Chondrocyte (in vitro differentiated cells): Measurements from ENCODE around the gene HMCN2. TPM values are rescaled to one million over a fixed set of nuclear protein-coding genes. Genes with fewer than 3 reads are reported as not detected.
"Not testable (repeated sequence)": the region's sequence is repeated elsewhere in the genome, so short reads cannot be mapped to it uniquely, and the experiment has no call there.

ENCODE experiments used
- DNase-seq: peaks from one replicate; pipeline ENCODE4 v3.0.0; 2021; ENCODE audit warnings: mixed read lengths, low spot score
- H3K27ac Mint-ChIP-seq: one replicate; pipeline ENCODE4 v1.8.0; 2021; ENCODE audit warnings: mild to moderate bottlenecking, moderate library complexity, mixed read lengths; ENCODE audit not compliant: unreplicated experiment
- H3K27me3 Mint-ChIP-seq: 2 replicates; pipeline ENCODE4 v1.8.0; 2021; ENCODE audit warnings: low read depth, mixed read lengths
- H3K36me3 Mint-ChIP-seq: 2 replicates; pipeline ENCODE4 v1.8.0; 2021; ENCODE audit warnings: low read depth, mixed read lengths
- H3K4me1 Mint-ChIP-seq: 2 replicates; pipeline ENCODE4 v1.8.0; 2021; ENCODE audit warnings: low read depth, mild to moderate bottlenecking, mixed read lengths
- H3K4me3 Mint-ChIP-seq: one replicate; pipeline ENCODE4 v1.8.0; 2021; ENCODE audit warnings: mild to moderate bottlenecking, moderate library complexity, mixed read lengths; ENCODE audit not compliant: unreplicated experiment
- H3K9me3 Mint-ChIP-seq: 2 replicates; pipeline ENCODE4 v1.8.0; 2021; ENCODE audit warnings: low read depth, mixed read lengths
- total RNA-seq: library from RNA; stranded (reverse); gene quantifications from 3 replicates; pipeline ENCODE4 v1.2.1, GENCODE V29; 2021
- TF ChIP-seq, protein P1 (sequence below): fragments of 200-600 bp; sonication (generic); IDR thresholded peaks from 2 replicates; pipeline ENCODE4 v1.5.0; 2021; ENCODE audit warnings: antibody characterized with exemption, mild to moderate bottlenecking, moderate library complexity

The HMCN2 gene
- total RNA-seq, 1 donor from 2014 or later, result 0.05 TPM

DNA sequence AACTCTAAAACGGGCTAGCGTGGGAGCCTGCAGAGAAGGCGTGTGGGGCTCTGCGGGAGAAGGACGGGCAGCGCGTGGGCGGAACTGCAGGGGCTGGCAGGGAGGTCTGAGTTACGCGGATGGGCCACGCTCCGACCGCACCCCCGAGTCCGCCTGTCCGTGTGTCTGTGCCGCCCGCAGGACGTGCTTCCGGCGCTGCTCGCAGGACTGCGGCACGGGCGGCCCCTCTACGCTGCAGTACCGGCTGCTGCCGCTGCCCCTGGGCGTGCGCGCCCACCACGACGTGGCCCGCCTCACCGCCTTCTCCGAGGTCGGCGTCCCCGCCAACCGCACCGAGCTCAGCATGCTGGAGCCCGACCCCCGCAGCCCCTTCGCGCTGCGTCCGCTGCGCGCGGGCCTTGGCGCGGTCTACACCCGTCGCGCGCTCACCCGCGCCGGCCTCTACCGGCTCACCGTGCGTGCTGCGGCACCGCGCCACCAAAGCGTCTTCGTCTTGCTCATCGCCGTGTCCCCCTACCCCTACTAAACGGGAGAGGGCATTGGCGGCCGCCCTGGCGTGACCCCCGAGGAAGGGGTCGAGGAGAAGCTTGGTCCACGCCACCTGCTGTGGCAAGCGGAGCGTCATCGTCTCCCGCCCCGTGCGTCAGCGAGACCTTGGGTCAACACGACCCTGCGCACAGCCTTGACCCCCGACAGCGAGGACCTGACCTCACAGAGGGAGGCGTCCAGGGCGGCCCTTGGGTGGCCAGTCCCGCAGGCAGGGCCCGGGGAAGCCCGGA, 167.8 kb downstream of the HMCN2 start:
- no peak for DNase-seq
- Mint-ChIP-seq H3K36me3 (no peaks in the 10 kb centered on the region), H3K4me1 (peaks cover 8% of the 10 kb centered on the region), H3K27me3 (peaks cover 7% of the 10 kb centered on the region), H3K9me3 (no peaks in the 10 kb centered on the region), H3K4me3 (peak overlapping the region; percentile 42), H3K27ac (no peak overlapping the region)
- TF ChIP-seq, protein P1, sequence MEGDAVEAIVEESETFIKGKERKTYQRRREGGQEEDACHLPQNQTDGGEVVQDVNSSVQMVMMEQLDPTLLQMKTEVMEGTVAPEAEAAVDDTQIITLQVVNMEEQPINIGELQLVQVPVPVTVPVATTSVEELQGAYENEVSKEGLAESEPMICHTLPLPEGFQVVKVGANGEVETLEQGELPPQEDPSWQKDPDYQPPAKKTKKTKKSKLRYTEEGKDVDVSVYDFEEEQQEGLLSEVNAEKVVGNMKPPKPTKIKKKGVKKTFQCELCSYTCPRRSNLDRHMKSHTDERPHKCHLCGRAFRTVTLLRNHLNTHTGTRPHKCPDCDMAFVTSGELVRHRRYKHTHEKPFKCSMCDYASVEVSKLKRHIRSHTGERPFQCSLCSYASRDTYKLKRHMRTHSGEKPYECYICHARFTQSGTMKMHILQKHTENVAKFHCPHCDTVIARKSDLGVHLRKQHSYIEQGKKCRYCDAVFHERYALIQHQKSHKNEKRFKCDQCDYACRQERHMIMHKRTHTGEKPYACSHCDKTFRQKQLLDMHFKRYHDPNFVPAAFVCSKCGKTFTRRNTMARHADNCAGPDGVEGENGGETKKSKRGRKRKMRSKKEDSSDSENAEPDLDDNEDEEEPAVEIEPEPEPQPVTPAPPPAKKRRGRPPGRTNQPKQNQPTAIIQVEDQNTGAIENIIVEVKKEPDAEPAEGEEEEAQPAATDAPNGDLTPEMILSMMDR, result peak; percentile 80

DNA sequence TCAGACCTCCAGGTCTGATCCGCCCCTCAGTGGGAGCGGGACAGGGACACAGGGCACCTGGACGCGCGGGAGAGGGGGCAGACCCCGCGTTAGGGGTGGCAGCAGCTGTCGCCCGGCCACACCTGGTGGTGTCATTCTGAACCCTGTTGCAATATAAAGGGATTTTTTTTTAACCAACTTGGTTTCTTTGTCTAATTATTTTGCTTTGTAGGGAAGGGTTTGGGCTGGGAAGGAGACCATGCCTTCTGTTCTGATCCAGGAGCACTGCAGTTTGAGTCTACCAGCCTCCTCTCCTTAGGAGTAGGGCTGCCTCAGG, 168.3 kb downstream of the HMCN2 start:
- peaks cover 7% of the 10 kb centered on the region for H3K27me3 Mint-ChIP-seq
- peaks cover 8% of the 10 kb centered on the region for H3K4me1 Mint-ChIP-seq
- TF ChIP-seq, protein P1, result no peak
- H3K27ac Mint-ChIP-seq, result no peak overlapping the region
- no peaks in the 10 kb centered on the region for H3K36me3 Mint-ChIP-seq
- peak overlapping the region; percentile 42 for H3K4me3 Mint-ChIP-seq
- no peak for DNase-seq
- no peaks in the 10 kb centered on the region for H3K9me3 Mint-ChIP-seq

DNA sequence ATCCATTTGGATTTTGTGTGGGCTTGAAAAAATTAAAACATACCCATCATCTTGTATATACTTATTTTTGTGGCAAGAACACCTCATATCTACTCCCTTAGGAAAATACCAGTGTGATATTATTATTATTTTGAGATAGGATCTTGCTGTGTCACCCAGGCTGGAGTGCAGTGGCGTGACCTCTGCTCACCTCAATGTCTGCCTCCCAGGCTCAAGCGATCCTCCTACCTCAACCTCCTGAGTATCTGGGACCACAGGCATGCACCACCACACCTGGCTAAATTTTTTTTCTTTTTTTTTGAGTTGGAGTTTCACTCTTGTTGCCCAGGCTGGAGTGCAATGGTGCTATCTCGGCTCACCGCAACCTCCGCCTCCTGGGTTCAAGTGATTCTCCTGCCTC, 169.1 kb downstream of the HMCN2 start:
- H3K27ac Mint-ChIP-seq, H3K27me3 Mint-ChIP-seq, H3K4me3 Mint-ChIP-seq, H3K4me1 Mint-ChIP-seq, H3K36me3 Mint-ChIP-seq, DNase-seq, H3K9me3 Mint-ChIP-seq: not testable (repeated sequence)

DNA sequence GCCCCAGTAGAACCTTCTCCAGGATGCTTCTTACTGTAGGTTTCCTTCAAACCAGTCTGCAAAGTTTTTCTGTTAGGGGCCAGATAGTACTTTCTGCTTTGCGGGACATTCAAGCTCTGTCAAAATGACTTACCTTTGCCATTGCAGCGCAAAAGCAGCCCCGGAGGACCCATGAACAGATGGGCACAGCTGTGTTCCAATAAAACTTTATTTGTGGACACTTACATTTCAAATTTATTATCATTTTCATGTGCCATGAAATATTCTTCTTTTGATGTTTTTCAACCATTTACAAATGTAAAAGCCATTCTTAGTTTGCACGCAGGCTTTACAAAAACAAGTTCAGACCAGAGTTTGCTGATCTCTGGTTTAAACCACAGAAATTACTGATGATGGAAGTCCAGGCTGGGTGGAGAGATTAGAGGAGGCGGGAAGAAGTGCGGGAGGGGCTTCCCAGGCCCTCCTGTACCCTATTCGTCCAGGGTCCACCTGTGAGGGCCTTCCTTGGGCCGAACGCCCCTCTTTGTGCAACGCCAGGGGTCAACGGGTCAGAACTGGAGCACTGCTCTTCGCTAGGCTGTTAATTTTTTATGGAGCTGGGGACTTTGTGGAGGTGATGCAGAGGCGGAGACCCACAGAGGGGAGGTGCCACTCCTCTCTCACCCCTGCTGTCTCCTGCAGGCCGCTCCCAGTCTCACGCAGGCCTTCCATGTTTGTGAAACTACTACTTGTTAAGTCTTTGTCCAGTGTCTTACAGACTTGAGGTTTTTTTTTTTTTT, 171.6 kb downstream of the HMCN2 start:
- peaks cover 6% of the 10 kb centered on the region for H3K36me3 Mint-ChIP-seq
- peaks cover 7% of the 10 kb centered on the region for H3K27me3 Mint-ChIP-seq
- TF ChIP-seq, protein P1, result no peak
- peaks cover 14% of the 10 kb centered on the region for H3K9me3 Mint-ChIP-seq
- H3K4me3 Mint-ChIP-seq, result no peak overlapping the region
- peaks cover 8% of the 10 kb centered on the region for H3K4me1 Mint-ChIP-seq
- no peak for DNase-seq
- H3K27ac Mint-ChIP-seq, result no peak overlapping the region

DNA sequence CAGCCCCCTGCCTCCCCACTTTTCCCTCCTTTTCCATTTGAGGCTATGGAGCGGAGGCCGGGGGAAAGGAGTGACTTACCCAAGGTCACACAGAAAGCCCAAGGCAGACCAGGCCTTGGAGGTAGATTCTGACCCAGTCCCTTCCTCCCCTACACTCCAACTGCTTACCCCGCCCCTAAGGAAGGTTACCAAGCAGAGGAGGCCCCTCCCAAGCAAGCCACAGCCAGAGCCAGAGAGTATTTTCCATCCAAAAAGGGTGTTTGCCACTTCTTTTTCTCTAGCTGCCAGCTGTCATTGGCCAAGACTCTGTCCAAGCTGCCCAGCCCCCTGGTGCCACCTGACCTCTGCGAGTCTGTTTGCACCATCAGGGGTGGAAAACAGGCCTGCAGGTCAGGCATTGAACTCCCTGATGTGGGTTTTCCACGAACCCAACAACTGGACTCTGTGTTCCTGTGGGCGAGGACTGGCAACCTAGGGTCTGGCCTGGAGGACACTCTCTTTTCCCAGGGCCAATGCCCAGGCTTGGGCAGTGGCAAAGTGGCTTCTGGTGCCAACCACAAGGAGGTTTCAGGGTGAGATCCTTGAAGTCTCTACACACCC, 172.9 kb downstream of the HMCN2 start:
- Mint-ChIP-seq H3K9me3 (peaks cover 15% of the 10 kb centered on the region), H3K36me3 (peaks cover 6% of the 10 kb centered on the region), H3K27ac (no peak overlapping the region), H3K4me3 (no peak overlapping the region), H3K27me3 (peaks cover 3% of the 10 kb centered on the region), H3K4me1 (no peaks in the 10 kb centered on the region)
- no peak for DNase-seq
- TF ChIP-seq, protein P1, result no peak
